Left ventricle myocardium superior (tissue), 1 donor: ENCODE results near the gene ATP9B. TPM values are rescaled to one million over a fixed set of nuclear protein-coding genes. Genes with fewer than 3 reads are reported as not detected.
A peak's percentile ranks its signal among the peaks of the same experiment; 100 is the strongest.

ENCODE experiments used
- ATAC-seq: fragments of 200-7000 bp; cut with Tn5 transposase; one replicate; pipeline ENCODE4 v1.9.1; 2020; ENCODE audit warnings: mild to moderate bottlenecking, moderate library complexity
- DNase-seq: peaks from one replicate; pipeline ENCODE4 v3.0.0-alpha.2; 2020
- intact Hi-C: fragments of 100-400 bp; cut with micrococcal nuclease; formaldehyde crosslinking; loops from one replicate; pipeline ENCODE4 v1.11.0; 2022
- total RNA-seq: library from RNA; stranded (reverse); fragmentation: NEBNext Ultra II Directional; extraction: Animal tissue kit (Norgen Biotek cat#: 25700); gene quantifications from one replicate; pipeline ENCODE4 v1.2.1, GENCODE V29; 2021
- donor health status: DM: no; HTN: yes; CAD: no; lungs with severe emphysema.

Gene ATP9B
- total RNA-seq, 1 donor from 2014 or later, result 14.0 TPM

GRCh38 chr18:79422022-79422782, 353.0 kb downstream of the ATP9B start:
- ATAC-seq, result no peak
- no peak for DNase-seq
- intact Hi-C loops, result no loop called here

- DNase-seq, result no peak
- intact Hi-C loops, result no loop called here
- no peak for ATAC-seq
These were observed 353.6 kb downstream of the ATP9B start for GRCh38 chr18:79422783-79423165.

- intact Hi-C loops, result no loop called here
- DNase-seq (no peak), ATAC-seq (no peak)
These were observed 354.2 kb downstream of the ATP9B start for GRCh38 chr18:79423211-79424007.

- ATAC-seq, result peak; percentile 82
These were observed 354.9 kb downstream of the ATP9B start for GRCh38 chr18:79424008-79424565.

DNA sequence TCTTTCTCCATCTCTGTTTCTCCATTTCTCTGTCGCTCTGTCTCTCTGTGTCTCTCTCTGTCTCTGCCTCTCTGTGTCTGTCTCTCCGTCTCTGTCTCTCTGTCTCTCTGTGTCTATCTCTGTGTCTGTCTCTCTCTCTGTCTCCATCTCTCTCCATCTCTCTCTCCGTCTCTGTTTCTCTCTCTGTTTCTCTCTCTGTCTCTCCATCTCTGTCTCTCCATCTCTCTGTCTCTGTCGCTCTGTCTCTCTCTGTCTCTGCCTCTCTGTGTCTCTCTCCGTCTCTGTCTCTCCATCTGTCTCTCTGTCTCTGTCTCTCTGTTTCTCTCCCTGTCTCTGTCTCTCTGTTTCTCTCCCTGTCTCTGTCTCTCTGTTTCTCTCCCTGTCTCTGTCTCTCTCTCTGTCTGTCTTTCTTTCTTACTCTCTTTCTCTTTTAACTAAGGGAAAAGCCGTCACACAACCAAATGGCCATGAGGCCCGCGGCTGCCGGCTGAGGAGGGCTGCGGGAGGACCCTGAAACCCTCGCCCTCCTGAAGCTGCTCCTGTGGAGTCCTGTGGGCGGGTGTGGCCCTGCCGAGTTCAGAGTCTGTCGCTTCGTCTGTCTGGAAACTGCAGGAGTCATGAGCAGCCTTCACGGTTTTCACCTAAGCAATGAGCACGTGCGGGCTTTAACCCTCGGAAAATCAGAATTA, 355.8 kb downstream of the ATP9B start:
- intact Hi-C loops, result no loop called here
- DNase-seq (no peak), ATAC-seq (no peak)

More at GRCh38 chr18:79424008-79424565, 354.9 kb downstream of the ATP9B start:
- intact Hi-C loops, result no loop called here
- DNase-seq, result peak; percentile 78

GRCh38 chr18:79425569-79425886, 356.3 kb downstream of the ATP9B start:
- intact Hi-C loops, result no loop called here
- ATAC-seq (no peak), DNase-seq (no peak)

- DNase-seq (no peak), ATAC-seq (no peak)
- intact Hi-C loops, result no loop called here
These were observed 357.4 kb downstream of the ATP9B start for GRCh38 chr18:79426376-79427300.

DNA sequence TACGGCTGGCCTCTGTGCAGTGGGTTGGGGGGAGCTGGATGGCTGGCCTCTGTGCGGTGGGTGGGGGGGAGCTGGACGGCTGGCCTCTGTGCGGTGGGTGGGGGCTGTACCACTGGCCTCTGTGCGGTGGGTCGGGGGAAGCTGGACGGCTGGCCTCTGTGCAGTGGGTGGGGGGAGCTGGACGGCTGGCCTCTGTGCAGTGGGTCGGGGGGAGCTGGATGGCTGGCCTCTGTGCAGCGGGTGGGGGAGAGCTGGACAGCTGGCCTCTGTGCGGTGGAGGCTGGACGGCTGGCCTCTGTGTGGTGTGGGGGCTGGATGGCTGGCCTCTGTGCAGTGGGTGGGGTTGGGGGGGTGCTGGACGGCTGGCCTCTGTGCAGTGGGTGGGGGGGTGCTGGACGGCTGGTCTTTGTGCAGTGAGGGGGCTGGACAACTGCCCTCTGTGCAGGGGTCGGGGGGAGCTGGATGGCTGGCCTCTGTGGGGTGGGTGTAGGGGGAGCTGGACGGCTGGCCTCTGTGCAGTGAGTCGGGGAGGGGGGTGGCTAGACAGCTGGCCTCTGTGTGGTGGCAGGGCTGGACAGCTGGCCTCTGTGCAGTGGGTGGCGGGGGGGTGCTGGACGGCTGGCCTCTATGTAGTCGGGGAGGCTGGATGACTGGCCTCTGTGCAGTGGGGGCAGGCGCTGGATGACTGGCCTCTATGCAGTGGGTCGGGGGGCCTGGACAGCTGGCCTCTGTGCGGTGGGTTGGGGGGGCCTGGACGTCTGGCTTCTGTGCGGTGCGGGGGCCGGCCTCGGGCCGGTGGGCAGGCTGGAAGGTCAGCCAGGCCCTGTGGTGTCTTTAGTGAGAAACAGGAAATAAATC, 358.4 kb downstream of the ATP9B start:
- ATAC-seq, result no peak
- DNase-seq, result no peak
- intact Hi-C loops, result no loop called here

Other genes starting within 250 kb of the ATP9B start
- gene SALL3, start 89.6 kb upstream of the ATP9B start, total RNA-seq, result not detected